Gastroesophageal sphincter (tissue), 3 donors: ENCODE data around the gene C14orf39.

Experiments used
- CTCF ChIP-seq, 4 experiments: fragments of 200-600 bp in 2 of 4; fragments of 450-650 bp in 2 of 4; sonication (generic) in 1 of 4; IDR thresholded peaks; one replicate each; pipeline ENCODE4 v1.5.1; 2017 to 2019; ENCODE audit warnings: antibody characterized with exemption in 4 of 4, mild to moderate bottlenecking in 2 of 4, moderate library complexity in 2 of 4
- EP300 ChIP-seq: sonication (generic); formaldehyde crosslinking; IDR thresholded peaks from one replicate; pipeline ENCODE4 v1.6.1; 2017; ENCODE audit warnings: antibody characterized with exemption, mild to moderate bottlenecking
- POLR2A ChIP-seq, 2 donors: fragments of 450-650 bp; IDR thresholded peaks; one replicate each; pipeline ENCODE4 v1.6.1; 2017; ENCODE audit warnings: antibody characterized with exemption in 2 of 2, mild to moderate bottlenecking in 2 of 2, moderate library complexity in 1 of 2
- POLR2AphosphoS5 ChIP-seq: sonication (generic); formaldehyde crosslinking; IDR thresholded peaks from one replicate; pipeline ENCODE4 v1.6.1; 2017; ENCODE audit warnings: antibody characterized with exemption

GRCh38 chr14:60532442-60532841, 46.6 kb upstream of the C14orf39 start:
- TF ChIP-seq EP300 (no peak), POLR2A (IDR thresholded peaks at IDR 0.05) (no peak), POLR2AphosphoS5 (no peak), CTCF (IDR thresholded peaks at IDR 0.05) (no peak)
